Erythroblast (primary cell): ENCODE results near the gene OLFM4.

Source experiments
- DNase-seq, 2 experiments: peaks; one replicate each; lab custom pipeline; 2025; lab: John Stamatoyannopoulos, UW
- GATA1 ChIP-seq: IDR thresholded peaks from 2 replicates; pipeline ENCODE4 v1.6.1; 2011; ENCODE audit warnings: low read depth, mild to moderate bottlenecking, control low read depth, low read length, moderate library complexity
- POLR2A ChIP-seq: IDR thresholded peaks from 2 replicates; pipeline ENCODE4 v1.6.1; 2011; ENCODE audit warnings: mild to moderate bottlenecking, low read length

Gene OLFM4

DNA sequence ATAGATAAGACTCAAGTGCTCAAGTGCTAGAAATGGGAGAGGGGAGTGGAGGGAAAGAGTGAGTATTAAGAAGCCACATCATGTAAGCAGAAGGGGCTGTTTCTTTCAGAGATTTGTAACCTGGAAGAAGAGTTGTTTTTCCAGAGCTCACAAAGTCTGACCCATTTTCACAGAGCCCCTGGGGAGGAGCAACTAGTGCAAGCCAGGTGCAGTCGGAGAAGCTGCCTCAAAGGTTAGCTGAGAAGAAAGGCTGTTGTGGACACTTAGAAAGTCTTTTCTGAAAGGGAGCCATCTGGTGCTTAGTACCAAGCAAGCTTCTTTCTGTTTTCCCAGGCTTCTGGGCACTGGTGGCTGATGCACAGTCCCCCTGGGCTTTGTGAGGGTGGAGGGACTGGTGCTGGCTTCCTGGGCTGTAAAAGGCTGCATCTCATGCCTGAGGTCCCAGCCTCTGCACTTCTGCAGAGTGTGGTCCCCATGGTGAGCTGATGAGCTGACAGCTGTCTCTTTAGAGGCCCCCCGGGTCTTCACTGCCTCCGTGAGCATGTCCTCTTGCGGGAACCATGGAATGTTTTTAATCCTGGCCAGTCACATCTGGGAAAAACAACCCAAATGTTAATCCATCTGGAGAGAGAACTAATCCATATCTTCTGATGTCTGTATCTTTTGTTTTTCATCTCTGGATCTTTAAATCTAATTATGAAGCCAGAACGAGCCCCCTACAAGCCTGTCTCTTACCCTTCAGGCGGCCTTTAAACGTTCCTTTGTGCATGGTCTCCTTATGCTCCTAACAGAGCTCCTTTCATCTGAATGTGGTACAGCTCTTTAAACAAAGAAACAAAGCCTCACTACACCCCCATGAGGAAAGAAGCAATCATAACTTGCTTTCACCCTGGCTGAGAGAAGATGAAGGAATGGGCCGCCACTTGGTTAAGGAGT, 40.2 kb downstream of the OLFM4 start:
- TF ChIP-seq GATA1 (no peak), POLR2A (no peak)
- DNase-seq, result no peak

DNA sequence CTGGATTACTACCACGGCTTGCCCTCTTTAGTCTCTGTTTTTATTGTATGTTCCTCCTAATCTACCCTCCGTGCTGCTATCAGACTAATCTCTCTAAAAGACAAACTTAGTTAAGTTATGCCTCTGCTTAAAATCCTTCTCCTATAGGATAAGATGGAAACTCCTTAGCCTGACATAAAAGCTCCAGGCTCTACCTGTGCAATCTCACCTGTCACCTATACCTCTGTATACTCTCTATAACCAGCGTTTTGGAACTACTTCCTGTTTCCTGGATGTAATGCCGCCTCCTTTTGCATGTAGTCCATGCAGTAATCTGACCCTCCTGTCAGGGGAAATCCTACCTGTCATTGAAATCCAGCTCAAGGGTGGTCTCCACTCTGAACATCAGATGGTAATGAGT, 41.2 kb downstream of the OLFM4 start:
- TF ChIP-seq GATA1 (no peak), POLR2A (no peak)
- no peak for DNase-seq

DNA sequence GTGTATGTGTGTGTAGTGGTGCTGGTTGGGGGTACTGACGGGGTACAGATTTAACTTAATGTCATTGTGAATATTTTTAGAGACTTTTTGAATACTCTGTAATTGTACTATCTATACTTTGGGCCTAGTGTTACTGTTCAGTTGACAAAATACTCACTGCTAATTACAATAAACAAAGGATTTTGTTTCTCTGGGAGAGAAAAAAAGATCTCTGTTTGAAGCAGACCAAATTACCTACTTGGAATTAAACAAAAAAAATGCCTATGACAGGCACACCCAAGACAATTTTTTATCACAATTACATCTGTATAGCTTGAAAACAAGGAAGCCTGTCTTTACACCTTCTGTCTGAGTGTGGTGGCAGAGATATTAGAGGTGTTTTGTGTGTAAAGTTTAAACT, 45.1 kb downstream of the OLFM4 start:
- TF ChIP-seq POLR2A, result no peak
- no peak for TF ChIP-seq GATA1
- DNase-seq, result no peak

DNA sequence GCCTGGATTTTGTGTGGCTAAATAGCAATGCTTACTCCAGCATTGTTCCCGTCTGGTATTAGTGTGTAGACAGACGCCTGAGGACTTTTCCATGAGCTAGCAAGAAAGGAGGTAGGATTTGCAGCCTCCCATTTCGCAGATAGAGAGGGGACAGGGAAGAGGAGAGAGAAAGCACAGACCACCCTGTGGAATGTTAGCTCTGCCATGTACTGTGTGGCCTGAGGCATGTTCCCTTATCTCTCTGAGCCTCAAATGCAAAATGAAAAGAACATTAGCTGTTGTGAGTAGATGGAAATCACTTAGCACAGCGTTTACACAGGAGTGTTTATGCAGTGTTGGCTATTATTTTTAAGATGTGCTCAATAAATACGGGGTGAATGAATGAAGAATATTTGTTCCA, 45.5 kb downstream of the OLFM4 start:
- TF ChIP-seq GATA1 (no peak), POLR2A (no peak)
- DNase-seq, result no peak

DNA sequence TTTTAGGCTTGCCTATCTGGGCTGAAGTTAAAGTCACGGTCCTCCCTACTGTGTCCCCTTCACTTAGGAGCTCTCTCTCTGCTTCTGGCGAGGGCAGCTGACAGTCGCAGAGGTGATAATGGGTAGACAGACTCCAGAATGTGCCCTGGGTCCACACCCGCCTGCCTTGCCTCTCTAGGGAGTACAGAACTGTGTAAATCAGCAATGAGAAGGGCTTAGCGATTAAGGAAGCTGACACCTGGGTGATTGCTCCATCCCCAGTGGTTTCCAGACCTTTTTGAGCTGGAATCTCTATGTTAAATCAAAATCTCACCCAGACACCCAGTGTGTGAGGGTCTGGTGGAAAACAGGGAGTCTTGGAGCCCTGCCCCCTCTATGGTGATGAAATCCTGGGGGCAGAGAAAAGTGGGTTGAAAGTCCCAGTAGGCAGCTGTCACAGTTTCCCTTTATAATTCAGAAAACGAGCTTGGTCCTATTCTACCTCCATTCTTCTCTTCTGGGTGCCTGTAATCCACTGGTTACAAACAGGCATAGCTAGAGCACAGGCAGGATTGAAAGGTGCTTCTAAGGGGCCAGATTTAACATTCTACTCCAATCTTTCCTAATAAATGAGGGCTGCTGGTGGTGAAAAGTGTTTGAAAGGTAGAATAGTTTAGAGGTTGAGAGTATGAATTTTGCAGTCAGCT, 46.9 kb downstream of the OLFM4 start:
- TF ChIP-seq POLR2A (no peak), GATA1 (no peak)
- no peak for DNase-seq

DNA sequence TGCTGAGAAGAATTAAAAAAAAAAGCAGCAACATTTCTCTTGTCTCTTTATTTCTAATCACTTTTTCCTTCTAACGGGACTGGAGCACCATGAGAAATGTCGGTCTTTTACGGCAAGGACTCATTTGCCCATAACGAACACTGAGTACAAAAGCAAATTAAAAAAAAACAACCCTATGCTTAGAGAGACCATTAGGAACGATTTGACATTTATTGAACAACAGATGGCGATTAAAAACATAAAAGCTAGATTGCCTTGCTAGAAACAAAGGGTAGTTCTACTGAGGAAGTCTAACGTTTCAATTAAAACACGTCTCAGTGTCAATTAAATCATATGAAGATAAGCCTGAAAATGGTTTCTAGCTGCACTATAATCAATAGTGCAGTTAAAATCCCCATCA, 51.1 kb downstream of the OLFM4 start:
- DNase-seq, result no peak
- TF ChIP-seq GATA1 (no peak), POLR2A (no peak)

DNA sequence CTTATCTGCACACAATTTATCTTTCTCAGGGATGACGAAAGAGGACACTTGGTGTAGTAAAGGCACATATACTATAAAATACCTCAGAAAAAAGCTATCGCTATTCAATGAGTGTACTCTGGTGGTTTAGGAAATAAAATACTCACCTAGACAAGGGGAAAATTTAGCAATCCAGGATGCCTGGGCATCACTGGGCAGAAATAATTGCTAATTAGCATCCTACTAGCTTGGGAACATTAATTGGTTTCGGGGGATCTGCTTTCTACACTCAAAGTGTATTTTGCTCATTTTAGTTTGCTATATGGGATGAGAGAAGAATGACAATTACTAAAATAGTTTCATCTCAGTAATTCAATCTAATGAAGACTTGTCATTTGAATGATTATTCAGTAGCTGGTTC, 60.3 kb downstream of the OLFM4 start:
- no peak for DNase-seq
- TF ChIP-seq POLR2A, result no peak
- no peak for TF ChIP-seq GATA1

DNA sequence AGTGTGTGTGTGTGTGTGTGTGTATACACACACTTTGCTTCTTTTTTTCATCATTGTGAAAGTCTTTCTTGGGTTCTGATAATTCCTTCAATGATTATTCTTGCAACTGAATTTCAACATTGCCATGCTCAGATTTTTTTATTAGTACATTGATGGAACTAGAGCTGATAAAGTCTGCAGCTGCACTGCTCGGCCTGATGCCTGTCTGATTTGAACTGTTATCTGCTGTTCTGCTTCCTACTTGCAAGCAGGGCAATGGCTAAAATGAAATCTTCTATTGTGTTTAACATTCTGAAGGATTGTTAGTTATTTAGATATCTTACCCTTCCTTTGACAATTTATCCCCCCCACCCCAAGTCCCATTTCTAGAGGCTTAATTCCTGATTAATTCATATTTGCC, 61.3 kb downstream of the OLFM4 start:
- TF ChIP-seq GATA1, result no peak
- TF ChIP-seq POLR2A, result no peak
- no peak for DNase-seq

DNA sequence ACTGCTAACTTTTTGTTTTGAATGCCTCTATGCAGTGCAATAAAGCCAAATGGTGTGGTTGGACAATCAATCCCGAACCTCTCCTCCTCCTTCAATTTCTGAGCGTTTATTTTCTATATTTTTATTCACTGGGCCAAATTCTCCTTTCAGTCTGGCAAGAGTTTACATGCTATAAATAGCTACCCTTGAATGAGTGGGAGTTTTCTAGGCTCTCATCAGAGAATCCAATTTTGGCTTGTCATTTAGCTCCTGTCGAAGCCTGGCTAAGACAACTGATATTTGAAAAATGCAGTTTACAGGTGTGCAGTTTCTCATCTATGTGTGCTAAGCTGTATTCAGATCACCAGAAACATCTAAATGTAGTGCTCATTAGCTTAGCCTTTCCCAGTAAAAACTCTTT, 61.8 kb downstream of the OLFM4 start:
- no peak for TF ChIP-seq GATA1
- no peak for TF ChIP-seq POLR2A
- DNase-seq, result no peak

DNA sequence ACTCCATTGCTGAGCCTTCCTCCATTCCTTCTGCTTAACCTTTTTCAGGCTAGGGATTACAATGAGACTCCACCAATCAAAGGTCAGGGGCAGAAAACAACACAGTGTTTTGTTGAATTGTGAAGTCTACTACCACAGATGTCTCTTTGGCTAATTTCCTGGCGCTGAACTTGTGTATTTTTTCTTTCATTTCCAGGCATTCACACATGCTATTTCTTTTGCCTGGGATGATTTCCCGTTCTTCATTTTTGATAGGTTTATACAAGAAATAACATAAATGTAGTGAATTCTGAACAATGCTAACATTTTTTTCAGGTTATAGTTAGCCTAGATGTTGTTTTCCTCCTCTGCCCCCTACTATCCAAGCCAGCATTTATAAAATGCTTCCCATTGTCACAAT, 64.3 kb downstream of the OLFM4 start:
- TF ChIP-seq POLR2A, result no peak
- TF ChIP-seq GATA1, result no peak
- DNase-seq, result no peak

DNA sequence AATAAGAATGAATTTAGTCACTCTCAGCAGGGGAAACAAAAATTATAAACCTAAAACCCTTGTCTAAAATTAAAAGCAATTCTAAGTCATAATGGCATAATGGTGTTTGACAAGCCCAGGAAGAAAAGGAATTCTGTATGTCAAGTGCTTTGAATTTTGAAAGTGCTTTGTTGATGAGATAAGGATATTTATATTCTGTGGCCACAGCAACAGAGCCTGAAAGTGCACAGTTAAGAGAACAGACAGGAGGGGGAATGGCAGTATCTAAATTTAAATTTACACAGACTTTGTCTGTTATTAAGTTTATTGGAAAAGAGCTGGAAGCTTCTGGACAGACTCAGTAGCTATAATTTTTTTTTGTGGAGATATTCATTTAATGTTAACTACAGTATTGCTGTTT, 69.8 kb downstream of the OLFM4 start:
- TF ChIP-seq GATA1, result no peak
- TF ChIP-seq POLR2A, result no peak

DNA sequence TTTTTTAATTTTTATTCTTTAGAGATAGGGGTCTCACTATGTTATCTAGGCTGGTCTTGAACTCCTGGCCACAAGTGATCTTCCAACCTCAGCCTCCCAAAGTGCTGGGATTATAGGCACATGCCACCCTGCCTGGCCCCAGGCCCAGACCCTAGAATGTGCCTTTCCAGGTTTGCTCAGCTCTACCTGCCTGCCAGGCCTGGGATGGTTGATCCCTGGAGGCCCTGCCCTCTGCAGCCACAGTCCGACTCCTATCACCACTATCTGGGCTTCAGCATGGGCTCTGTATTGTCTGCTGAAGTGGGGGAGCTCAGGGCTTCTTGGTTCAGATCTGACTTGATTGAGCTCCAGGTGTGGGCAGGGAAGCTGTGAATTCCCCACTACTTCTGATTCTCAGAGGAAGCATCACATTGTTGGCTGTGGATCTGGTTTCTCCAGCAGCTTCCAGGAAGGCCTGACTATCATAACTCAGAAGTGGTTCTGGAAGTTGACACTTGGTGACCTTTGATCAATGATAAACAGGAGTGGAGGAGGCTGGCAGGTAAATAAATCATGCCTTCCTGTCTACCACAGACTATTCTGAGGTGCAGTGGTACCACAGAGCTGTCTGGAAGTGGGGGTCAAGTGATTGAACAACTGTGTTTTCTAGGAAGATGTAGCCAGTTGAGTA, 71.9 kb downstream of the OLFM4 start:
- TF ChIP-seq POLR2A (no peak), GATA1 (no peak)
- no peak for DNase-seq

More for the DNA sequence above, 69.8 kb downstream of the OLFM4 start:
- no peak for DNase-seq
